H9 (cell line): ENCODE data around the gene C19orf33. TPM values are rescaled to one million over a fixed set of nuclear protein-coding genes. Genes with fewer than 3 reads are reported as not detected.

Experiments used
- DNase-seq: peaks from one replicate; pipeline ENCODE4 v3.0.0-alpha.2; 2017
- H2AFZ ChIP-seq: one replicate; pipeline ENCODE4 v1.6.1; 2013; ENCODE audit warnings: mild to moderate bottlenecking, low read length, control low read depth, moderate library complexity
- H2AK5ac ChIP-seq: 2 replicates; pipeline ENCODE4 v1.6.1; 2013; ENCODE audit warnings: low read length, control low read depth, mixed read lengths; ENCODE audit not compliant: insufficient read length
- H2BK120ac ChIP-seq: one replicate; pipeline ENCODE4 v1.6.1; 2013; ENCODE audit warnings: low read depth, mild to moderate bottlenecking, low read length, control low read depth, inconsistent platforms; ENCODE audit not compliant: poor library complexity, severe bottlenecking
- H2BK12ac ChIP-seq: 2 replicates; pipeline ENCODE4 v1.6.1; 2013; ENCODE audit warnings: low read length, control low read depth, mixed read lengths, low read depth; ENCODE audit not compliant: insufficient read length
- H2BK15ac ChIP-seq: 2 replicates; pipeline ENCODE4 v1.6.1; 2013; ENCODE audit warnings: low read depth, low read length, control low read depth
- H2BK20ac ChIP-seq: one replicate; pipeline ENCODE4 v1.6.1; 2013; ENCODE audit warnings: low read depth, mild to moderate bottlenecking, low read length, control low read depth, inconsistent platforms; ENCODE audit not compliant: poor library complexity, severe bottlenecking
- H2BK5ac ChIP-seq: 2 replicates; pipeline ENCODE4 v1.6.1; 2013; ENCODE audit warnings: low read length, control low read depth, mixed read lengths; ENCODE audit not compliant: insufficient read length
- H3K14ac ChIP-seq: 2 replicates; pipeline ENCODE4 v1.6.1; 2013; ENCODE audit warnings: low read length, control low read depth; ENCODE audit not compliant: insufficient read depth
- H3K18ac ChIP-seq: 2 replicates; pipeline ENCODE4 v1.6.1; 2013; ENCODE audit warnings: low read depth, mild to moderate bottlenecking, mixed read lengths, low read length, control low read depth; ENCODE audit not compliant: insufficient read length
- H3K23ac ChIP-seq: 2 replicates; pipeline ENCODE4 v1.6.1; 2013; ENCODE audit warnings: low read length, control low read depth, mixed read lengths, low read depth; ENCODE audit not compliant: insufficient read length
- H3K23me2 ChIP-seq: 2 replicates; pipeline ENCODE4 v1.6.1; 2013; ENCODE audit warnings: low read depth, mild to moderate bottlenecking, mixed read lengths, low read length, control low read depth; ENCODE audit not compliant: insufficient read length, poor library complexity, severe bottlenecking
- H3K27ac ChIP-seq: 2 replicates; pipeline ENCODE4 v1.5.1; 2013; ENCODE audit warnings: low read length, control low read depth, mixed read lengths, low read depth; ENCODE audit not compliant: insufficient read length
- H3K27me3 ChIP-seq: 2 replicates; pipeline ENCODE4 v1.6.1; 2013; ENCODE audit warnings: low read length, control low read depth, inconsistent platforms; ENCODE audit not compliant: insufficient read depth
- H3K4ac ChIP-seq: 2 replicates; pipeline ENCODE4 v1.6.1; 2013; ENCODE audit warnings: low read depth, mild to moderate bottlenecking, control low read depth, inconsistent platforms, low read length, moderate library complexity
- H3K4me1 ChIP-seq: 2 replicates; pipeline ENCODE4 v1.6.1; 2013; ENCODE audit warnings: low read length, control low read depth, inconsistent platforms; ENCODE audit not compliant: insufficient read depth
- H3K4me2 ChIP-seq: 2 replicates; pipeline ENCODE4 v1.6.1; 2013; ENCODE audit warnings: low read length, control low read depth, mixed read lengths; ENCODE audit not compliant: insufficient read length, insufficient read depth
- H3K56ac ChIP-seq: 2 replicates; pipeline ENCODE4 v1.6.1; 2013; ENCODE audit warnings: low read depth, mild to moderate bottlenecking, mixed read lengths, low read length, control low read depth; ENCODE audit not compliant: insufficient read length
- H3K79me1 ChIP-seq: 2 replicates; pipeline ENCODE4 v1.6.1; 2013; ENCODE audit warnings: low read depth, mild to moderate bottlenecking, moderate library complexity, low read length, control low read depth, inconsistent platforms; ENCODE audit not compliant: insufficient read depth, poor library complexity, severe bottlenecking
- H3K79me2 ChIP-seq: 2 replicates; pipeline ENCODE4 v1.6.1; 2013; ENCODE audit warnings: low read length, control low read depth, inconsistent platforms; ENCODE audit not compliant: insufficient read depth
- H3K9ac ChIP-seq: 2 replicates; pipeline ENCODE4 v1.6.1; 2013; ENCODE audit warnings: low read length, control low read depth, mixed read lengths; ENCODE audit not compliant: insufficient read length; ENCODE audit errors: extremely low read depth
- H3K9me3 ChIP-seq: one replicate; pipeline ENCODE4 v1.6.1; 2013; ENCODE audit warnings: low read depth, low read length, inconsistent platforms; ENCODE audit not compliant: control insufficient read depth
- H3T11ph ChIP-seq: one replicate; pipeline ENCODE4 v1.6.1; 2013; ENCODE audit warnings: mild to moderate bottlenecking, low read length, control low read depth, inconsistent platforms
- H4K20me1 ChIP-seq: one replicate; pipeline ENCODE4 v1.6.1; 2013; ENCODE audit not compliant: control insufficient read depth, insufficient read length, insufficient read depth
- H4K5ac ChIP-seq: 2 replicates; pipeline ENCODE4 v1.6.1; 2013; ENCODE audit warnings: low read depth, mild to moderate bottlenecking, mixed read lengths, low read length, control low read depth; ENCODE audit not compliant: insufficient read length
- H4K8ac ChIP-seq: replicated peaks from 2 replicates; pipeline ENCODE4 v1.6.1; 2013; ENCODE audit warnings: low read length, control low read depth, mixed read lengths, low read depth; ENCODE audit not compliant: insufficient read length
- H4K91ac ChIP-seq: 2 replicates; pipeline ENCODE4 v1.6.1; 2013; ENCODE audit warnings: low read depth, mild to moderate bottlenecking, moderate library complexity, mixed read lengths, low read length, control low read depth; ENCODE audit not compliant: insufficient read length
- H3K27ac Mint-ChIP-seq, 3 experiments: 2 replicates in 2 of 3; 3 replicates in 1 of 3; pipeline ENCODE4 v1.8.0; 2020 to 2021; ENCODE audit warnings: mixed read lengths in 3 of 3, mild to moderate bottlenecking in 1 of 3, moderate library complexity in 1 of 3
- H3K27me3 Mint-ChIP-seq: 2 replicates; pipeline ENCODE4 v1.8.0; 2021; ENCODE audit warnings: low read depth, mild to moderate bottlenecking, moderate library complexity, mixed read lengths
- H3K36me3 Mint-ChIP-seq, 3 experiments: 2 replicates in 2 of 3; 3 replicates in 1 of 3; pipeline ENCODE4 v1.8.0; 2020 to 2021; ENCODE audit warnings: low read depth in 3 of 3, mixed read lengths in 3 of 3; ENCODE audit not compliant: insufficient read depth in 1 of 3
- H3K4me1 Mint-ChIP-seq, 2 experiments: 2 replicates each; pipeline ENCODE4 v1.8.0; 2020; ENCODE audit warnings: mixed read lengths in 2 of 2
- H3K4me3 Mint-ChIP-seq, 2 experiments: 2 replicates in 1 of 2; 3 replicates in 1 of 2; pipeline ENCODE4 v1.8.0; 2020 to 2021; ENCODE audit warnings: mild to moderate bottlenecking in 2 of 2, mixed read lengths in 2 of 2, moderate library complexity in 1 of 2
- H3K9me3 Mint-ChIP-seq, 2 experiments: 2 replicates in 1 of 2; 3 replicates in 1 of 2; pipeline ENCODE4 v1.8.0; 2020; ENCODE audit warnings: mild to moderate bottlenecking in 2 of 2, mixed read lengths in 2 of 2, moderate library complexity in 1 of 2
- WGBS: extraction: QIAGEN DNeasy Blood & Tissue Kit; methylation state at CpG from one replicate; pipeline ENCODE4 v1.1.7; 2013; ENCODE audit warnings: missing lambda C conversion rate, low lambda C conversion rate, mixed read lengths; ENCODE audit not compliant: insufficient read length; ENCODE audit errors: extremely low coverage; 5-methylcytosine and 5-hydroxymethylcytosine counted together
- total RNA-seq: library from RNA; stranded (reverse); gene quantifications from 2 replicates; pipeline ENCODE4 v1.2.1, GENCODE V29; 2021
- TF ChIP-seq, protein P1 (sequence below): fragments of 200-600 bp; sonication (generic); conservative IDR thresholded peaks from 3 replicates; pipeline ENCODE4 v1.8.0; 2021; ENCODE audit warnings: antibody characterized with exemption, mild to moderate bottlenecking

C19orf33 gene
- total RNA-seq, 1 experiment from 2014 or later = not detected

DNA sequence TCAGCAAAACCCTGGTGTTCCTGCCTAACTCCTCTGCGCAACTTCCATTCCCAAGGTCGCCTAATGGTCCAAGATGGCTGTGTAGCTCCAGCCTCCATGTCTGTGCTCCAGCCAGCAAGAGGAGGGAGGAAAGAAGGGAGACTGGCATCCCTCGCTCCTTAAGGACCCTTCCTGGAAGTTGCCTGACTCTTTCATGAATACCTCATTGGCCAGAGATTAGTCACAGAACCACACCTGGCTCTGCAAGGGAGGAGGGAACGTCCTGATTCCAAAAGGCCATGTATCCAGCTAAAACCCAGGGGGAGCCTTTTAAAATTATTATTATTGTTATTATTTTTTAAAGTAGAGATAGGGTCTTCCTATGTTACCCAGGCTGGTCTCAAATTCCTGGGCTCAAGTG lies 20.4 kb downstream of the C19orf33 start:
- Histone ChIP-seq H2BK5ac (no peak overlapping the region), H2BK15ac (no peak overlapping the region), H3K79me2 (no peaks in the 10 kb centered on the region), H4K8ac (no peak overlapping the region), H4K20me1 (no peaks in the 10 kb centered on the region), H4K5ac (no peak overlapping the region), H2AK5ac (no peak overlapping the region), H3K4me1 (no peaks in the 10 kb centered on the region), H3K56ac (no peak overlapping the region), H4K91ac (no peak overlapping the region), H3K4ac (no peak overlapping the region), H2BK120ac (no peak overlapping the region), H3K18ac (no peak overlapping the region), H3K14ac (no peak overlapping the region), H3K4me2 (no peak overlapping the region), H3K23ac (no peak overlapping the region), H3K27me3 (peaks cover 2% of the 10 kb centered on the region; the same call in 1 of the 2 replicates), H3T11ph (no peak overlapping the region), H3K23me2 (peaks cover 9% of the 10 kb centered on the region), H2BK20ac (no peak overlapping the region), H3K9me3 (no peaks in the 10 kb centered on the region), H2BK12ac (no peak overlapping the region), H2AFZ (no peak overlapping the region), H3K9ac (no peak overlapping the region), H3K79me1 (no peaks in the 10 kb centered on the region), H3K27ac (no peak overlapping the region)
- H3K36me3 Mint-ChIP-seq = peaks cover 5 to 16% (median 13%) of the 10 kb centered on the region in 3 experiments; a peak in 6 of 7 replicates
- H3K9me3 Mint-ChIP-seq = no peaks in the 10 kb centered on the region
- no CpG with 5 or more reads among the region's 4 CpGs for WGBS
- no peak for DNase-seq
- peaks cover 20% of the 10 kb centered on the region for H3K27me3 Mint-ChIP-seq
- TF ChIP-seq, protein P1, sequence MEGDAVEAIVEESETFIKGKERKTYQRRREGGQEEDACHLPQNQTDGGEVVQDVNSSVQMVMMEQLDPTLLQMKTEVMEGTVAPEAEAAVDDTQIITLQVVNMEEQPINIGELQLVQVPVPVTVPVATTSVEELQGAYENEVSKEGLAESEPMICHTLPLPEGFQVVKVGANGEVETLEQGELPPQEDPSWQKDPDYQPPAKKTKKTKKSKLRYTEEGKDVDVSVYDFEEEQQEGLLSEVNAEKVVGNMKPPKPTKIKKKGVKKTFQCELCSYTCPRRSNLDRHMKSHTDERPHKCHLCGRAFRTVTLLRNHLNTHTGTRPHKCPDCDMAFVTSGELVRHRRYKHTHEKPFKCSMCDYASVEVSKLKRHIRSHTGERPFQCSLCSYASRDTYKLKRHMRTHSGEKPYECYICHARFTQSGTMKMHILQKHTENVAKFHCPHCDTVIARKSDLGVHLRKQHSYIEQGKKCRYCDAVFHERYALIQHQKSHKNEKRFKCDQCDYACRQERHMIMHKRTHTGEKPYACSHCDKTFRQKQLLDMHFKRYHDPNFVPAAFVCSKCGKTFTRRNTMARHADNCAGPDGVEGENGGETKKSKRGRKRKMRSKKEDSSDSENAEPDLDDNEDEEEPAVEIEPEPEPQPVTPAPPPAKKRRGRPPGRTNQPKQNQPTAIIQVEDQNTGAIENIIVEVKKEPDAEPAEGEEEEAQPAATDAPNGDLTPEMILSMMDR = no peak
- H3K27ac Mint-ChIP-seq = no peak overlapping the region
- peaks cover 7 to 12% of the 10 kb centered on the region in 2 experiments for H3K4me1 Mint-ChIP-seq
- no peak overlapping the region for H3K4me3 Mint-ChIP-seq
